Measurements from ENCODE around the gene GRID1.

GRCh38 chr10:86402283-86402941 is 35.8 kb upstream of the GRID1 start:
- TF ChIP-seq ZNF274 (IDR thresholded peaks at IDR 0.05; ENCODE audit: low read depth, low read length) = no peak
- TF ChIP-seq YY1 (IDR thresholded peaks at IDR 0.05; ENCODE audit: insufficient read depth, insufficient read length) = no peak
- TF ChIP-seq SUZ12 (IDR thresholded peaks at IDR 0.05; ENCODE audit: extremely low read depth, insufficient read depth, insufficient read length) = no peak
